ENCODE results near the gene PLBD2. TPM values are rescaled to one million over a fixed set of nuclear protein-coding genes. Genes with fewer than 3 reads are reported as not detected.

Gene PLBD2
- total and polyA plus RNA-seq, 9 of the 15 experiments (the other 6 are each of a cell fraction or from before 2014, with no cell fraction given), result 2.4 to 37.4 (median 6.0) TPM

DNA sequence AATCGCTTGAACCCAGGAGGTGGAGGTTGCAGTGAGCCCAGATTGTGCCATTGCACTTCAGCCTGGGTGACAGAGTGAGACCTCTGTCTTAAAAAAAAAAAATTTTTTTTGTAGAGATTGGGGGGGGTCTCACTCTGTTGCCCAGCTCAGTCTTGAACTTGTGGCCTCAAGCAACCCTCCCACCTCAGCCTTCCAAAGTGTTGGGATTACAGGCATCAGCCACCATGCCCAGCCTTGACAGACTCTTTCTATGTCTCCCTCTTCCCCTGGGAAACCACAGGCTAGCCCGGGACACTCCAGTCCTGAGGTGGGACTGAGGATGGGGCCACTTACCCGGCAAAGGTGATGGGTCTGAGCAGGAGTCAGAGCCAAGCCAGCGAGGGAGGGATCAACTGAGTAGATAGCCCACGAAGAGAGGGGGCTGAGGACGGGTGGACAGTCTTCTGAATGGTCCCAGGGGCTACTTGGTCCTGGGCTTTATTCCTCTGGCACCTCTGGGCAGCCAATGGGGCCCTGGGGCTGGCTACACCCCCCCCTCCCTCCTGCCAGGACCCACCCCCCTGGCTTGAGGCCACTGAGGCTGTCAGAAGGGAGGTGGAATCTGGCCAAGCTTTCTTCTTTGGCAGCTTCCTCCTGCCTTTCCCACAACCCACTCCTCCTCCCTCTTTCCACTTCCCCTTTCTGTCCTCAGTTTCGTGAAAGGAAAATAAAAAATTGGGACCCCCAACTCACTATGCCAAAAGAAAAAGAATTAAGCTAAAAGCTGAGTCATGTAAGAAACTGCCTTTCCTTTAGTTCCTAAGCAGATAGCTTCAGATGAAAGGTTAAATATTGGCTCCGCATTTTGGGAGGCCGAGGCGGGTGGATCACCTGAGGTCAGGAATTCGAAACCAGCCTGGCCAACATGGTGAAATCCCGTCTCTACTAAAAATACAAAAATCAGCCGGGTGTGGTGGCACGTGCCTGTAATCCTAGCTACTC lies 45.3 kb downstream of the PLBD2 start, which contains the start of gene SDS (continued):
- TF ChIP-seq TAF1 (IDR thresholded peaks at IDR 0.05; ENCODE audit: control insufficient read depth, extremely low read depth, insufficient read depth, low read length, severe bottlenecking), result no peak
- TF ChIP-seq, protein P1, sequence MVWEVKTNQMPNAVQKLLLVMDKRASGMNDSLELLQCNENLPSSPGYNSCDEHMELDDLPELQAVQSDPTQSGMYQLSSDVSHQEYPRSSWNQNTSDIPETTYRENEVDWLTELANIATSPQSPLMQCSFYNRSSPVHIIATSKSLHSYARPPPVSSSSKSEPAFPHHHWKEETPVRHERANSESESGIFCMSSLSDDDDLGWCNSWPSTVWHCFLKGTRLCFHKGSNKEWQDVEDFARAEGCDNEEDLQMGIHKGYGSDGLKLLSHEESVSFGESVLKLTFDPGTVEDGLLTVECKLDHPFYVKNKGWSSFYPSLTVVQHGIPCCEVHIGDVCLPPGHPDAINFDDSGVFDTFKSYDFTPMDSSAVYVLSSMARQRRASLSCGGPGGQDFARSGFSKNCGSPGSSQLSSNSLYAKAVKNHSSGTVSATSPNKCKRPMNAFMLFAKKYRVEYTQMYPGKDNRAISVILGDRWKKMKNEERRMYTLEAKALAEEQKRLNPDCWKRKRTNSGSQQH (CRISPR knock-in tag; IDR thresholded peaks at IDR 0.05), result no peak
- TF ChIP-seq POU5F1 (IDR thresholded peaks at IDR 0.05; ENCODE audit: borderline replicate concordance, low read depth, low read length, partially characterized antibody), result no peak
- TF ChIP-seq GTF2F1 (IDR thresholded peaks at IDR 0.05; ENCODE audit: low read depth, low read length), result no peak
- TF ChIP-seq EZH2 (IDR thresholded peaks at IDR 0.05; ENCODE audit: borderline replicate concordance, low read depth, low read length), result no peak
- TF ChIP-seq ZNF75A (CRISPR knock-in tag; IDR thresholded peaks at IDR 0.05), result peak; percentile 70; the same call in 1 of the 2 replicates
- TF ChIP-seq, protein P2, sequence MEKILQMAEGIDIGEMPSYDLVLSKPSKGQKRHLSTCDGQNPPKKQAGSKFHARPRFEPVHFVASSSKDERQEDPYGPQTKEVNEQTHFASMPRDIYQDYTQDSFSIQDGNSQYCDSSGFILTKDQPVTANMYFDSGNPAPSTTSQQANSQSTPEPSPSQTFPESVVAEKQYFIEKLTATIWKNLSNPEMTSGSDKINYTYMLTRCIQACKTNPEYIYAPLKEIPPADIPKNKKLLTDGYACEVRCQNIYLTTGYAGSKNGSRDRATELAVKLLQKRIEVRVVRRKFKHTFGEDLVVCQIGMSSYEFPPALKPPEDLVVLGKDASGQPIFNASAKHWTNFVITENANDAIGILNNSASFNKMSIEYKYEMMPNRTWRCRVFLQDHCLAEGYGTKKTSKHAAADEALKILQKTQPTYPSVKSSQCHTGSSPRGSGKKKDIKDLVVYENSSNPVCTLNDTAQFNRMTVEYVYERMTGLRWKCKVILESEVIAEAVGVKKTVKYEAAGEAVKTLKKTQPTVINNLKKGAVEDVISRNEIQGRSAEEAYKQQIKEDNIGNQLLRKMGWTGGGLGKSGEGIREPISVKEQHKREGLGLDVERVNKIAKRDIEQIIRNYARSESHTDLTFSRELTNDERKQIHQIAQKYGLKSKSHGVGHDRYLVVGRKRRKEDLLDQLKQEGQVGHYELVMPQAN (IDR thresholded peaks at IDR 0.05; ENCODE audit: borderline replicate concordance), result no peak
- no peak for TF ChIP-seq ZNF436 (CRISPR knock-in tag; IDR thresholded peaks at IDR 0.05)
- TF ChIP-seq, protein P3, sequence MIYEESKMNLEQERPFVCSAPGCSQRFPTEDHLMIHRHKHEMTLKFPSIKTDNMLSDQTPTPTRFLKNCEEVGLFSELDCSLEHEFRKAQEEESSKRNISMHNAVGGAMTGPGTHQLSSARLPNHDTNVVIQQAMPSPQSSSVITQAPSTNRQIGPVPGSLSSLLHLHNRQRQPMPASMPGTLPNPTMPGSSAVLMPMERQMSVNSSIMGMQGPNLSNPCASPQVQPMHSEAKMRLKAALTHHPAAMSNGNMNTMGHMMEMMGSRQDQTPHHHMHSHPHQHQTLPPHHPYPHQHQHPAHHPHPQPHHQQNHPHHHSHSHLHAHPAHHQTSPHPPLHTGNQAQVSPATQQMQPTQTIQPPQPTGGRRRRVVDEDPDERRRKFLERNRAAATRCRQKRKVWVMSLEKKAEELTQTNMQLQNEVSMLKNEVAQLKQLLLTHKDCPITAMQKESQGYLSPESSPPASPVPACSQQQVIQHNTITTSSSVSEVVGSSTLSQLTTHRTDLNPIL (CRISPR knock-in tag; IDR thresholded peaks at IDR 0.05), result no peak
- TF ChIP-seq, protein P4, sequence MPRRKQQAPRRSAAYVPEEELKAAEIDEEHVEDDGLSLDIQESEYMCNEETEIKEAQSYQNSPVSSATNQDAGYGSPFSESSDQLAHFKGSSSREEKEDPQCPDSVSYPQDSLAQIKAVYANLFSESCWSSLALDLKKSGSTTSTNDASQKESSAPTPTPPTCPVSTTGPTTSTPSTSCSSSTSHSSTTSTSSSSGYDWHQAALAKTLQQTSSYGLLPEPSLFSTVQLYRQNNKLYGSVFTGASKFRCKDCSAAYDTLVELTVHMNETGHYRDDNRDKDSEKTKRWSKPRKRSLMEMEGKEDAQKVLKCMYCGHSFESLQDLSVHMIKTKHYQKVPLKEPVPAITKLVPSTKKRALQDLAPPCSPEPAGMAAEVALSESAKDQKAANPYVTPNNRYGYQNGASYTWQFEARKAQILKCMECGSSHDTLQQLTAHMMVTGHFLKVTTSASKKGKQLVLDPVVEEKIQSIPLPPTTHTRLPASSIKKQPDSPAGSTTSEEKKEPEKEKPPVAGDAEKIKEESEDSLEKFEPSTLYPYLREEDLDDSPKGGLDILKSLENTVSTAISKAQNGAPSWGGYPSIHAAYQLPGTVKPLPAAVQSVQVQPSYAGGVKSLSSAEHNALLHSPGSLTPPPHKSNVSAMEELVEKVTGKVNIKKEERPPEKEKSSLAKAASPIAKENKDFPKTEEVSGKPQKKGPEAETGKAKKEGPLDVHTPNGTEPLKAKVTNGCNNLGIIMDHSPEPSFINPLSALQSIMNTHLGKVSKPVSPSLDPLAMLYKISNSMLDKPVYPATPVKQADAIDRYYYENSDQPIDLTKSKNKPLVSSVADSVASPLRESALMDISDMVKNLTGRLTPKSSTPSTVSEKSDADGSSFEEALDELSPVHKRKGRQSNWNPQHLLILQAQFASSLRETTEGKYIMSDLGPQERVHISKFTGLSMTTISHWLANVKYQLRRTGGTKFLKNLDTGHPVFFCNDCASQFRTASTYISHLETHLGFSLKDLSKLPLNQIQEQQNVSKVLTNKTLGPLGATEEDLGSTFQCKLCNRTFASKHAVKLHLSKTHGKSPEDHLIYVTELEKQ (CRISPR knock-in tag; IDR thresholded peaks at IDR 0.05), result no peak
- TF ChIP-seq CXXC5 (CRISPR knock-in tag; IDR thresholded peaks at IDR 0.05), result 0 out of 2 replicates have a peak, but pooled peaks have one; percentile 32
- no peak for TF ChIP-seq BRD4 (IDR thresholded peaks at IDR 0.05)
- no peak for TF ChIP-seq CHD4 (IDR thresholded peaks at IDR 0.05; ENCODE audit: insufficient read depth, insufficient replicate concordance, low read depth, low read length, poor library complexity, severe bottlenecking)
- TF ChIP-seq, protein P5, sequence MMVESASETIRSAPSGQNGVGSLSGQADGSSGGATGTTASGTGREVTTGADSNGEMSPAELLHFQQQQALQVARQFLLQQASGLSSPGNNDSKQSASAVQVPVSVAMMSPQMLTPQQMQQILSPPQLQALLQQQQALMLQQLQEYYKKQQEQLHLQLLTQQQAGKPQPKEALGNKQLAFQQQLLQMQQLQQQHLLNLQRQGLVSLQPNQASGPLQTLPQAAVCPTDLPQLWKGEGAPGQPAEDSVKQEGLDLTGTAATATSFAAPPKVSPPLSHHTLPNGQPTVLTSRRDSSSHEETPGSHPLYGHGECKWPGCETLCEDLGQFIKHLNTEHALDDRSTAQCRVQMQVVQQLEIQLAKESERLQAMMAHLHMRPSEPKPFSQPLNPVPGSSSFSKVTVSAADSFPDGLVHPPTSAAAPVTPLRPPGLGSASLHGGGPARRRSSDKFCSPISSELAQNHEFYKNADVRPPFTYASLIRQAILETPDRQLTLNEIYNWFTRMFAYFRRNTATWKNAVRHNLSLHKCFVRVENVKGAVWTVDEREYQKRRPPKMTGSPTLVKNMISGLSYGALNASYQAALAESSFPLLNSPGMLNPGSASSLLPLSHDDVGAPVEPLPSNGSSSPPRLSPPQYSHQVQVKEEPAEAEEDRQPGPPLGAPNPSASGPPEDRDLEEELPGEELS (CRISPR knock-in tag; IDR thresholded peaks at IDR 0.05; ENCODE audit: borderline replicate concordance), result no peak

Measured in K562 (cell line).